HG03280 (cell line): Measurements from ENCODE around the gene DDX54.

ENCODE experiments used
- ATAC-seq: cut with Tn5 transposase; IDR thresholded peaks from one replicate; pipeline ENCODE4 v1.9.1; 2021; ENCODE audit warnings: mild to moderate bottlenecking, moderate library complexity; ENCODE audit not compliant: unreplicated experiment

Gene DDX54, protein sequence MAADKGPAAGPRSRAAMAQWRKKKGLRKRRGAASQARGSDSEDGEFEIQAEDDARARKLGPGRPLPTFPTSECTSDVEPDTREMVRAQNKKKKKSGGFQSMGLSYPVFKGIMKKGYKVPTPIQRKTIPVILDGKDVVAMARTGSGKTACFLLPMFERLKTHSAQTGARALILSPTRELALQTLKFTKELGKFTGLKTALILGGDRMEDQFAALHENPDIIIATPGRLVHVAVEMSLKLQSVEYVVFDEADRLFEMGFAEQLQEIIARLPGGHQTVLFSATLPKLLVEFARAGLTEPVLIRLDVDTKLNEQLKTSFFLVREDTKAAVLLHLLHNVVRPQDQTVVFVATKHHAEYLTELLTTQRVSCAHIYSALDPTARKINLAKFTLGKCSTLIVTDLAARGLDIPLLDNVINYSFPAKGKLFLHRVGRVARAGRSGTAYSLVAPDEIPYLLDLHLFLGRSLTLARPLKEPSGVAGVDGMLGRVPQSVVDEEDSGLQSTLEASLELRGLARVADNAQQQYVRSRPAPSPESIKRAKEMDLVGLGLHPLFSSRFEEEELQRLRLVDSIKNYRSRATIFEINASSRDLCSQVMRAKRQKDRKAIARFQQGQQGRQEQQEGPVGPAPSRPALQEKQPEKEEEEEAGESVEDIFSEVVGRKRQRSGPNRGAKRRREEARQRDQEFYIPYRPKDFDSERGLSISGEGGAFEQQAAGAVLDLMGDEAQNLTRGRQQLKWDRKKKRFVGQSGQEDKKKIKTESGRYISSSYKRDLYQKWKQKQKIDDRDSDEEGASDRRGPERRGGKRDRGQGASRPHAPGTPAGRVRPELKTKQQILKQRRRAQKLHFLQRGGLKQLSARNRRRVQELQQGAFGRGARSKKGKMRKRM

DNA sequence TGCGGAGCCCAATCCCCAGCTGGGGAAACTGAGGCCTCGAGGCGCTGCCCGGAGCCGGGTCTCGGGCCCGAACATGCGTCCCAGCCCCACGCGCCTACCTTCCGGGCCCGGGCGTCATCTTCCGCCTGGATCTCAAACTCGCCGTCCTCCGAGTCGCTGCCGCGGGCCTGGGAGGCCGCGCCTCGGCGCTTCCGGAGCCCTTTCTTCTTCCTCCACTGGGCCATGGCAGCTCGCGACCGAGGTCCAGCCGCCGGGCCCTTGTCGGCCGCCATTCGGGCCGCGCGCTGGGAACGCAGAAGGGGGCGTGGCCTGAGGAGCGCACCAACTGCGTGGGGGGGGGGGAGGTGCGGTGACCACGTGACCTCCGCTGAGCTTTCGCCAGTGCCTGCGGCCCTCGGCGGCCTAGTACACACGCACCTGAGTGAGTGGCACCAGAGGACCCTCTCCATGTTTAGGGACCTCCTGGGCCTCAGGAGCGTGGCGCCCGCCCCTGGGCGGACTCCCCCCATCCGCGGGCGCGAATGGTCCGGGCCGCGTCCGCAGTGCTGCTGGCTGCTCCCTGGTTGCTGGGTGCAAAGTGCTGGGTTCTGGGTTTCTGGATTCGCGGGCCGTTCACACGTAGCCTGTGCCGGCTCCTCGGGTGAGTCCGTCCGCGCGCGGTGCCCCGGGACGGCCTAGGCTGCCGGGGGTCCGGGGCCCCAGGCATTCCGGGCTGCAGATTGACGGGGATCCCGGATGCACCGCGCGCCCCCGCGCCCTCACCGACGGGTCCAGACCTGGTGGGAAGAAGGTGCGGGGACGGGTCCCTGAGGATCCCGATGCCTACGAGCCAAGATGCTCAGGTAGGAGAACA is at the start of gene DDX54, which contains the start of gene RITA1:
TSS of gene DDX54 (minus strand) at position 299 of the 853 bp plus-strand sequence. CDS start at position 272, 27 bp downstream.
TSS of gene RITA1 (plus strand) at position 542 of the 853 bp plus-strand sequence. CDS start 1,026 bp downstream, outside the sequence.
- ATAC-seq = peak; percentile 43

DNA sequence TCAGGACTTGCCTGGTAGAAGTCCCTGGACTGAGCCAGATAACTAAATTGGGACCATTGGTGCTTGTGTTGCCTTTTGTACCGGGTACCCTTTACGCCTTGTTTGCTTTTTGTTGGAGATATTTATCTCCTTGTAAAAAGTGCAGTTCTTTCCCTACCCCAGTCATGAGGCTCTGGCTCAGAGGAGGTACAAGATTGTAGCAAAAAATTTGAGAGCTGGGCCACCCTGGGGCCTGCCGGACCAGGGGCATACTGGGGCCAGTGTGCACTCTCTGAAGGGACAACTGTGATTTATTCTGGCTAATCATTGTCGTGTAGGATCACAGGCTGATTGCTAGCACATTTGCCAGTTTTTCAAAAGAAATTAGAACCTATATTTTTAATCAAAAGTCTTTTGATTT is 49.2 kb upstream of the DDX54 start:
- no peak for ATAC-seq

DNA sequence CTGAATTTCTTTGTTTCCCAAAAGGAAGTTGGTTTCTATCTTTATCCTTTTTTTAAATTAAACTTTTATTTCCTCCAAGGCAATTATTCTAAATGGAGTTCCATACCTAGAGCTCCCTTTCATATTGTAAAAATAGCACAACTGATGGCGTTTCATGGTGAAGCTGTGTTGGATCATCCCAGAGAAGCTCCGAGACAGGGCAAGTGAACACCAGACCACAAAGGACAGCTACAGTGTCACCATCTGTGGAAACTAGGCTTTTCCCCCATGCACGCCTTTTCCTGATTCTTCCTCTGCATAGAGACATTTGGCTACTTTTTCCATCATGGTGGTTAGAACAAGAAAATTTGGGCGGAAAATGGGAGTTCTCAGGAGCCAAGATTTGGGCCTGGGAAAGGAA is 48.7 kb upstream of the DDX54 start:
- no peak for ATAC-seq

DNA sequence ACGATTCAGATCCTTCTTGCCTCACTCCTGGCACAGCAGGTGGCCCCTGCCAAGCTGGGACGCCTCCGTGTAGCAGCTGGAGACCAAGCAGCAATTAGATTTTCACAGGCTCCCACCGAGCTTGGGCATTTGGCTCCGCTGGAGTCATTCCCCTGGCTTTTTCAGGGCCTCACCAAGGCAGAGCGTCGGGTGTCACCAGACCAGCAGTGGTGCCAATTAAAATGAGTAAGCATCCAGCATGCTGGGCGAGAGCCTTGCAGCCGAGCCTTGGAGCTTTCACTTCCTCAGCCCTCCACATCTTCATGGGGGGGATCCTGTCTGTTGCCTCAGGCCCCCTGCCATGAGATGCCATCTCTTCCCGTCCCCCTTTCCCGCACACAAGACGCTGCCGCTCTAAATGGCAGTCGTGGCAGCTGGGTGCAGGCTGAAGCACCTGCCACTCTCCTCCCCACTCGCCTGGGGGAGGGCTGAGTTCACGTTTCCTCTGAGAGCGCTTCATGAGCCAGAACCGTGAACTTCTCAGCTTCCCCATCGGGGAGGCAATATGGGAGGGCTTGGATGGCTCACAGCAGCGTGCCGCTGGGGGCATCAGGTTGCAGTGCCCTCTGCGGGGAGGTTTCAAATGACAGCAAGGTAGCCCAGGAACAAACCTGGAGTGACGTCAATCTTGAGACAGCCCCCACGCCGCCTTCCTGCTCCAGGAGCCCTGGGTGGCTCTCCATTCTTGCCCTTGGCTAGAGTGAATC is 47.7 kb upstream of the DDX54 start:
- ATAC-seq = peak; percentile 66

DNA sequence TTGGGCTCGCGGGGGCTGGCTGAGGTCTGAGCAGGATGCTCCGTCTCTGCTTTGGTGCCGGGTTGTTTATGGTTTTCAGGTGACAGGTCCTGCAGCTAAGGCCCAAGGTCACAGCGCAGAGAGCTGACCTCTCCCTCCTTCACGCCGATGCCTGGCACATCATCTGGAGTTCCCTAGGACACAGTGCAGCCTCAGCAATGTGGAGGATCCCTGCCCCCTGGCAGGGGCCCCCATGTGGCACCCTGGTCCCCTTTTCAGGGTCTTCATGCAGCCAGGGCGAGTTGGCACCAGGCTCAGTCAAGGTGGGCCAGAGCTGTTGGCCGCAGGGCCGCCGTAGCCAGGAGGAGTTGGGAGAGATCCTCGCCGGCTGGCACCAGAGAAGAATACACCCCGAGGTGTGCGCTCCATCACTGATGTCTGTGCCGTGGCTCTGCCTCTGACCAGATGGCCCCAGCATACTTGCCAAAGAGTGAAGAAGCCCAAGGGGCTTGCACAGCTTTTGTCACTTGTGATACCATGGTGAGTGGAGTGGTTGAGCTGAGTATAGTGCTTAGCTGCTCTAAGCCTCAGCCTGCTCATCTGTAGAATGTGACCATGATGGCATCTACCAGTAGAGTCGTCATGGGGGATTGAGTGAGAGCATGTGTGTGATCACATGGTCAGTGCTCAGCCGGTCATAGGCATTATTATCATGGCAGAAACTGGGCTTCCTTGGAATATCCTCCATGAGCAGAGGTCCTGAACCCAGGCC is 47.0 kb upstream of the DDX54 start:
- ATAC-seq = no peak

DNA sequence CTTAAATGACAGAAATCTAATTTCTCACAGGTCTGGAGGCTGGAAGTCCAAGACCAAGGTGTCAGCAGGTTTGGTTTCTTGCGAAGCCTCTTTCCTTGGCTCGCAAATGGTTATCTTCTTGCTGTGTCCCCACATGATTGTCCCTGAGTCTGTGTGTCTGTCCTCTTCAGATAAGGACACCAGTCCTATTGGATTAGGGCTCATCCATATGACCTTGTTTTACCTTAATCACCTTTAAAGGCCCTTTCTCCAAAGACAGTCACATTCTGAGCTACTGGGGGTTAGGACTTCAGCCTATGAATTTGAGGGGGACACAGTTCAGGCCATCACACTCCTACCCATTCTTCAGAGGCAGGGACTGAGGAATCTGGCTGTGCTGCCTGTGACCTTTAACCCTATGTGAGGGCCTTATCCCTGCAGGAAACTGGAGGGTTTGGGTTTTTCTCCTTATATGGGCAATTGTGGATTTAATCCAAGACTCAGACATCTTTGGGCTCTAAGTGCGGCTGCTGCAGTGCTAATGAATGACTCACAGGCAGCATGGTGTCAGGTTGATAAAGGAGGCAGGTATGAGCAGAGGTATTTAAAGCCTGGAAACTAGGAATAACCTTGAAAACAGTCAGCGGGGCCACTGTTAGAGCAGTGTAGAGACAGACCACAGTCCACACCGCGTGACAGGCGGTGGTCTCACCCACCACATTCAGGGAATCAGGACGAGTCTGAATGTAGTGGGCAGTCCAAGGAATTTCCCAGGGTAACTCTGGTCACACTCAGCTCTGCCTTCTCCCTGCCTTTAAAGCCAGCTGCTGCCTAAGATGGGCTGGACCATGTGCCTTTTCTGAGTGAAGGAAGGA is 46.2 kb upstream of the DDX54 start:
- ATAC-seq = no peak

DNA sequence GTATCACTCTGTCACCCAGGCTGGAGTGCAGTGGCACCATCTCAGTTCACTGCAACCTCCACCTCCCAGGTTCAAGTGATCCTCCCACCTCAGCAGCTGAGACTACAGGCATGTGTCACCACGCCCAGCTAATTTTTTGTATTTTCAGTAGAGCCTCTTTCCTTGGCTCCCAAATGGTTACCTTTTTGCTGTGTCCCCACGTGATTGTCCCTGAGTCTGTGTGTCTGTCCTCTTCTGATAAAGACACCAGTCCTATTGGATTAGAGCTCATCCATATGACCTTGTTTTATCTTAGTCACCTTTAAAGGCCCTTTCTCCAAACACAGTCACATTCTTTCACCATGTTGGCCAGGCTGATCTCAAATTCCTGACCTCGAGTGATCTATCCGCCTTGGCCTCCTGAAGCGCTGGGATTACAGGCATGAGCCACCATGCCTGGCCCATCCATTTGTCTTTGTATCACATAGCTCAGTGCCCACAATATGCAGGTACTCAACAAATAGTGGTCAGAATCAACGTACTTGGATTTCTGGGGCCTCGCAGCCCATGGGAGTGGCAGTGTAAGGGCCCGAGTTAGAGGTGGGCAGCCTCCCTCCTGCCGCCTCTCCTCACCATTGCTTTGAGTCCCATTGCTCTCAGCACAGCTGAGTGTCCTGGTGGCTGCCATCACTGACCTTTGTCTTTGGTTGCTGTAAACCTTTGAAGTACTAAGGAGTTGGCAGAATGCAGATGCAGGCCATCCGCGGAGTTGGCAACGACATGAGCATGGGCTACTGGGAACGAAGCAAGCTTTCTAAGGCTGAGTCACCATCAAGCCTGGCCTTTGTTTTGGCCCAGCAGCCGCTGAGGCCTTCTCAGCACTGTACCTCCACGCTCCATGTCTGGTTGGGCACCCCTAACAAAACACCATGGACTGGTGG is 45.3 kb upstream of the DDX54 start:
- no peak for ATAC-seq

DNA sequence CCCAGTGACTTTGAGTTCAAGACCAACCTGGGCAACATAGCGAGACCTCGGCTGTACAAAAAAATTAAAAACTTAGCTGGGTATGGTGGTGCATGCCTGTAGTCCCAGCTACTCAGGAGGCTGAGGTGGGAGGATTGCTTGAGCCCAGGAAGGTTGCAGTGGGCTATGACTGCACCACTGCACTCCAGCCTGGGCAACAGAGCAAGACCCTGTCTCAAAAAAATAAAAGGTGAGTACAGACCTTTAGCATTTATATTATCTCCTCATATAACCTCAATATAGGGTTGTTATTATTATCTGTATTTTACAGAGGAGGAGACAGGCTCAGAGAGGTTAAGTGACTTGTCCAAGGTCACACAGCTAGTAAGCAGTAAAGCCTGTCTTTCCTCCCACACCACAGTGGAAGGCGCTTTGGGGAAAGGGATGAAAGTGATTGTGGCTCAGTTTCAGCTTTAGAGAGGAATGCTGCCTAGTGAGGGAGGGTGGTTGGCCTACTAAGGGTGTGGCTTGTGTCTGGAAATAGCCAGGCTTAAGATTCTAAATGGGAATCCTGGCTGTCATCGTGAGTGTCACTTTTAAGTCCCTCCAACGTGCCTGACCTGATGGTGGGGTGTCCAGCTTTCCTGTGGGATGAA is 43.2 kb upstream of the DDX54 start:
- ATAC-seq = no peak

DNA sequence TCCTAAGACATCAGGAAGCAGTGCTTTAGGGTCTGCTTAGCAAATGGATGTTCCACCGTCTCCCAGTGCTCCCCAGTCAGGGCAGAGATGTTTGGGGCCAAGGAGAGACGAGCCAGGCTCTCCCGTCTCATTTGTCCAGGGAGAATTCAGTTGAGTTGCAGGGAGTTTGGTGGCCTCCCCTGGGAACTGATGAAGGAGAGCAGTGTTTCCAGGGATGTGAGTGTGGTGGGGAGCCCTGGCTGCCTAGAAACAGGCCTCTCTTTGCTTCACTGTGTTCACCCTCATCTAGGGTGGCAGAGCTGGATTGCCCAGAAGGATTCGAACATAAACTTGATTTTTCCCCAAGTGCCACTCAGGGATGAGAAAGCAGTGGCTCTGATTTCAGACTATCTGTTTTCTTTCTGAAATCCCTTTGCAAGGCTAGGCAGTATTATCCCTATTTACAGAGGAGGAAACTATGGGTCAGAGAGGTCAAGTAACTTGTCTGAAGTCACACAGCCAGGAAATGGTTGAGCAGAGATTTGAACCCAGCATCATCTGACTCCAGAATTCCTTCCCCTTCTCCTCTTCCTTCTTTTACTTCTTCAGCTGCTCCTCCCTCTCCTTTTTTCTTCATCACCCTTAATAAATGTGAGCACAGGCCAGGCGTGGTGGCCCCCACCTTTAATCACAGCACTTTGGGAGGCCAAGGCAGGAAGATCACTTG is 42.6 kb upstream of the DDX54 start:
- ATAC-seq = no peak

DNA sequence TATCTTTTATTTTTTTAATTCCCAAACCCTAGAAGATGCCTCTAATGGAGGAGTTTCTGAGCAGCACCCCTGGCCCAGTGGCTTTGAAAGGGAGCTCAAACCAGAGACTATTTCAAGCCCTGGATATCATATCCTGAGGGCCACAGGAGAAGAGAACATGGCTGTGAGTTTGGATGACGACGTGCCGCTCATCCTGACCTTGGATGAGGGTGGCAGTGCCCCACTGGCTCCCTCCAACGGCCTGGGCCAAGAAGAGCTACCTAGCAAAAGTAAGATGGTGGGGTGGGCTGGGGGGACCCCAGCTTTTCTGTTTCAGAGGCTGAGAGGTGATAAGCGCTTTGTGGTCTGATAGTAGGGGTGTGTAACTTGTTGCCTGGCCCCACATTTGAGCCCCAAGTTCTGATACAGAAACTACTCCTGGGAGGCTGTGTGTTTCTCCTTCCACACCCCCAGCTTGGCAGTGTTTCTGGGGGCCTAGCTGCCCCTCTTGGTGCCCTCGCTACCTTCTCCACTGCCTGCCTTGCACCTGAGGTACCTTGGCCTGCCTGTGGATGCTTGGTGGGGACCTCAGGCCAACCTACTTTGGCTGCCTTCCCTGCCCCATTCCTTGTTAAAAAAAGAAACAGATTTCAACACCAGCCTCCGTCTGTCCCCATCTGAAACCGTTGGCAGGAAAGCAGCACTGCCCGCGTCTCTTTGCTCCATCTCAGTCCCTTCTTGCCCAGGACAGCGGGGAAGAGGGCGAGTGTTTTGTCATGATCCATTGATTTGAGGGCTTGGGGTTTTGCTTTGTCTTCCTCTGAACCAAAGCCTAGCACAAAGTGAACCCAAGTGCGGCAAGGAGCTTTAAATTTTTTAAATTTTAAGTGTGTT is 41.7 kb upstream of the DDX54 start:
- no peak for ATAC-seq

DNA sequence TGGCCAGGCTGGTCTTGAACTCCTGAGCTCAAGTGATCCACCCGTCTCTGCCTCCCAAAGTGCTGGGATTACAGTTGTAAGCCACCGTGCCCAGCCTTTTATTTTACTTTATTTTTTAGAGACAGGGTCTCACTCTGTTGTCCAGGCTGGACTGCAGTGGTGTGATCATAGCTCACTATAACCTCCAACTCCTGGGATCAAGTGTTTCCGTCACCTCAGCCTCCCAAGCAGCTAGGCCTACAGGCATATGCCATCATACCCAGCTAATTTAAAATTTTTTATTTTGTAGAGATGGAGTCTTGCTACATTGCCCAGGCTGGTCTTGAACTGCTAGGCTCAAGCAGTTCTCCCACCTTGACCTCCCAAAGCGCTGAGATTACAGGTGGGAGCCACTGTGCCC is 39.7 kb upstream of the DDX54 start:
- ATAC-seq = no peak

DNA sequence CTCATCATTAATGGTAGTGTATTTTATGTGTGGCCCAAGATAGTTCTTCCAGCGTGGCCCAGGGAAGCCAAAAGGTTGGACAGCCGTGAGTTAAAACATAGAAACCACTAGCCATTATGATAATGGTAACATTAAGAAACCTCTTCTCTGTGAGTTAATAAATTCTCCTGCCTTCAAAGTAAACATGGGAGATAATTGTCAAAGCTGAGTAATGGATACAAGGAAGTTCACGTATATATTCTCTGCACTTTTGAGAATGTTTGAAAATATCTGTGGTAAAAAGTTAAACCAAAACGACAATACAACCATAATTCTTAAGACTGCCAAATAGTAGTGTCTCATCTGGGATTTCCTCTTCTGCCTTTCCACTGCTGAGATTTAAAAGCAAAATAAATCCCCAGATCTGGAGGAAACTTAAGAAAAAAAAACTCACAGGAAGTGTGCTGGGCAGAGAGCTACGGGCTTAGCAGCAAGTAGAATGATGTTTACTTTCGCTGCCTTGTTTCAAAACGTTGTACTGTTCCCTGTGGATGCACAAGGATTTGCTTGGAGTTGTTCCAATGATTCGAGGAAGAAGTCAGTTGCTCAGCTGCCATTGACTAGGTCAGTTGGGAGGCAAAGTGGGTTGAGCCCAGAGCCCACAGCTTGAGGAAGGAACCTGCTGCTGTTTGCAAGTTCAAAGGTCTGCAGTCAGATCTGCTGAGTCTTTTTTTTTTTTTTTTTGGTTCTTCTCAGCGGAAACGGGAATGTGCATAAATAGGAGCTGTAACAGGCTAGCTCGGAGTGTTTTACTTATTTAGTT is 37.7 kb upstream of the DDX54 start:
- no peak for ATAC-seq

DNA sequence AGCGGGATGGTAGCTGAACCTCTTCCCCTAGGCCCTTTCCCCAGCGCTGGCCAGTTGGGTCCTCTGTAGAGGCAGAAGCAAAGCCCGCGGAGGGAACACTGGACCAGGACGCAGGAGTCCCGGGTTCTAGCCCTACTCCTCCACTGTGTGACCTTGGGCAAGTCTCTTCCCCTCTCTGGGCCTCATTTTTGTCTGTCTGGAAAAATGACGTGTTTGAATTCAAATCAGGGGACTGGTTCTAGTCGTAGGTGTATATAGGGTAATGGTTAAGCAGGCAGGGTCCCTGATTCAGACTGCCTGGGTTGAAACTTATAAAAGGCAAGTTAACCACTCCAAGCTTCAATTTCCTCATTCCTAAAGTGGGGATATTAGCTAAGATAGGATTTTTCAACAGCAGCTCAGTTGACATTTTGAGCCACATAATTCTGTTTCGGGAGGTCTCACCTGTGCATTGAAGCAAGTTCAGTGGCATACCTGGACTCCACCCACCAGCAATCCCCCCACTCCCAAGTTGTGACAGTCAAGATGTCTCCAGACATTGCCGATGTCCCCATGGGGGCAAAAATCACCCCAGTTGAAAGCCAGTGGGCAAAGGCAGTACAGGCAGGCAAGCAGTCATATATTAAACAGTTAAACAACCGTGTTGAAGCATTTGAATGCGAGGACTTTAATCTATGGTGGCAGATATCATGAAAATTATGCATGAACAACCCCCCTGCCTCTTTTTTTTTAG is 36.9 kb upstream of the DDX54 start:
- ATAC-seq = no peak
